DND-41 (cell line): ENCODE data around the gene ETV5.

ENCODE experiments used
- ATAC-seq: fragments of 200-7000 bp; cut with Tn5 transposase; 3 replicates; pipeline ENCODE4 v1.9.1; 2021; ENCODE audit warnings: low read depth; ENCODE audit not compliant: insufficient read depth
- DNase-seq: peaks from one replicate; pipeline ENCODE4 v3.0.0-alpha.2; 2020
- H2AFZ ChIP-seq: 2 replicates; pipeline ENCODE4 v1.6.0; 2012; ENCODE audit warnings: low read depth, low read length
- H3K27ac ChIP-seq: 2 replicates; pipeline ENCODE4 v1.5.1; 2012; ENCODE audit warnings: low read length, inconsistent platforms
- H3K27me3 ChIP-seq: fragments of 200-600 bp; sonication (generic); 2 replicates; pipeline ENCODE4 v1.6.0; 2012; ENCODE audit warnings: low read length, mild to moderate bottlenecking, inconsistent platforms; ENCODE audit not compliant: insufficient read depth, poor library complexity
- H3K36me3 ChIP-seq: 2 replicates; pipeline ENCODE4 v1.5.1; 2012; ENCODE audit warnings: low read length, inconsistent platforms; ENCODE audit not compliant: insufficient read depth
- H3K4me1 ChIP-seq: 2 replicates; pipeline ENCODE4 v1.5.1; 2012; ENCODE audit warnings: mild to moderate bottlenecking, low read length; ENCODE audit not compliant: insufficient read depth
- H3K4me2 ChIP-seq: 2 replicates; pipeline ENCODE4 v1.6.0; 2012; ENCODE audit warnings: mild to moderate bottlenecking, moderate library complexity, low read length, inconsistent platforms; ENCODE audit not compliant: insufficient read depth
- H3K4me3 ChIP-seq, 2 experiments: fragments of 200-600 bp in 1 of 2; shearing (Covaris generic) in 1 of 2; 2 replicates each; pipeline ENCODE4 v1.5.1; 2012 to 2016; ENCODE audit warnings: inconsistent platforms in 2 of 2, low read length in 2 of 2, mild to moderate bottlenecking in 2 of 2, low read depth in 1 of 2, moderate library complexity in 1 of 2
- H3K79me2 ChIP-seq: 2 replicates; pipeline ENCODE4 v1.6.0; 2012; ENCODE audit warnings: low read length, inconsistent platforms; ENCODE audit not compliant: insufficient read depth
- H3K9ac ChIP-seq: 2 replicates; pipeline ENCODE4 v1.6.0; 2012; ENCODE audit warnings: low read depth, mild to moderate bottlenecking, inconsistent platforms, low read length, moderate library complexity
- H3K9me3 ChIP-seq: 2 replicates; pipeline ENCODE4 v1.5.1; 2012; ENCODE audit warnings: low read length, moderate library complexity, mild to moderate bottlenecking, inconsistent platforms; ENCODE audit not compliant: insufficient read depth, severe bottlenecking
- H4K20me1 ChIP-seq: 2 replicates; pipeline ENCODE4 v1.6.0; 2012; ENCODE audit warnings: low read length; ENCODE audit not compliant: insufficient read depth
- CTCF ChIP-seq: IDR thresholded peaks from 2 replicates; pipeline ENCODE4 v1.5.1; 2012; ENCODE audit warnings: borderline replicate concordance, low read length, moderate library complexity, mild to moderate bottlenecking; ENCODE audit not compliant: poor library complexity, severe bottlenecking; ENCODE audit errors: extremely low read depth
- EZH2 ChIP-seq: IDR thresholded peaks from 3 replicates; pipeline ENCODE4 v1.6.1; 2012; ENCODE audit warnings: borderline replicate concordance, low read depth, mild to moderate bottlenecking, moderate library complexity, low read length, inconsistent platforms; ENCODE audit not compliant: severe bottlenecking

The ETV5 gene

GRCh38 chr3:186058225-186058624, 50.7 kb downstream of the ETV5 start:
- Histone ChIP-seq H2AFZ (no peak overlapping the region), H3K4me3 (no peak overlapping the region), H3K4me2 (no peak overlapping the region), H3K36me3 (peaks cover 21% of the 10 kb centered on the region), H4K20me1 (peaks cover 46% of the 10 kb centered on the region), H3K27me3 (peaks cover 8% of the 10 kb centered on the region), H3K9me3 (no peaks in the 10 kb centered on the region), H3K4me1 (peaks cover 30% of the 10 kb centered on the region), H3K9ac (no peak overlapping the region), H3K79me2 (no peaks in the 10 kb centered on the region), H3K27ac (no peak overlapping the region)
- ATAC-seq (no peak), DNase-seq (no peak)
- TF ChIP-seq CTCF, result no peak
- no peak for TF ChIP-seq EZH2

DNA sequence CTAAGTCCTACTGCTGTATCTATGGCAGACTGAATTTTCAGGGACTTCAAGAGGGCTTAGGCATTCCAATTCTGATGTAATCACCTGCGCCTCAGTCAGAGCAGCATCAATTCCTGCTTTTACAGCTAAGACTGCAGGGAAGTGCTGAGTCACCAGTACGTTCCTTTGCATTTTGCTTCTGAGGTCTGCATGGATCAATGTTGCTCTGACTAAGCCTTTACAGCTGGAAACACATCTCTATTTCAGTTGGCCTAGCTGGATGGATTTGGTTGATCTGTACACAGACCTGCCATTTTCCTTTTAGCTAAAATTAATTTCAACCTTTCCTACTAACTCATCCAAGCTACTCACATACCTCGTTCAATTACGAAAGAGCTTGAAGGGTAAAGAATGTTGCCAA, 51.3 kb downstream of the ETV5 start:
- no peak for DNase-seq
- H3K27ac ChIP-seq, result no peak overlapping the region
- peaks cover 30% of the 10 kb centered on the region for H3K4me1 ChIP-seq

DNA sequence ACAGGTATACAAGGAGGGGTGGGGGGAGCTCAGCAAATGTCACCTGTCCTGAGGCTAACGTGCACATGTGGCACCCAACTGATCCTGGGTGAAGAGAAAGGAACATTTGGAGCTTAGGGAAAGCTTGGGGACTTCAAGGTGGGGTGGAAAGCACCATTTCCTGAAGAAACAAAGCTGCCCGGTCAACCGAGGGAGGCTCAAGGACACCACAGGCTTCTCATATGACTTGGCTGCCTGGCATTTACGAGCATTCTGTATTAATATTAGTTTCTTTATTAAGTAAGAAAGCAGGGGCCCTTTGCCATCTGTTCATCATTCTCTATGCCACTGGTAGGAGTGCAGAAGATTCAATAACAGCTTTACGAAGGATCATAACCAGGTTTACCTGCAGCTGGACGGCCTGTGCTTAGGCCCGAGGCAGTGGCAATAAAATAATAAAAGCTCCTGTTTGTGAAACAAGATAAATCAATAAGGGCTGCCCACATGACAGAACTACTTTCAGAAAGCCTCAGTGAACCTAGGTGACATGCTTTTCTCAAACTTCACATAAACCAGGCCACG, 54.0 kb downstream of the ETV5 start:
- Histone ChIP-seq H3K9me3 (no peaks in the 10 kb centered on the region), H3K4me1 (peaks cover 7% of the 10 kb centered on the region), H3K27me3 (peaks cover 8% of the 10 kb centered on the region), H2AFZ (no peak overlapping the region), H4K20me1 (peaks cover 30% of the 10 kb centered on the region), H3K79me2 (no peaks in the 10 kb centered on the region), H3K9ac (no peak overlapping the region), H3K4me2 (no peak overlapping the region), H3K27ac (no peak overlapping the region), H3K36me3 (peaks cover 40% of the 10 kb centered on the region), H3K4me3 (no peak overlapping the region)
- no peak for ATAC-seq
- TF ChIP-seq CTCF, result no peak
- no peak for TF ChIP-seq EZH2
- no peak for DNase-seq

More for the DNA sequence above, 51.3 kb downstream of the ETV5 start:
- Histone ChIP-seq H3K27me3 (peaks cover 8% of the 10 kb centered on the region), H3K4me3 (no peak overlapping the region), H3K79me2 (no peaks in the 10 kb centered on the region), H2AFZ (no peak overlapping the region), H4K20me1 (peaks cover 46% of the 10 kb centered on the region), H3K4me2 (no peak overlapping the region), H3K9me3 (no peaks in the 10 kb centered on the region), H3K9ac (no peak overlapping the region), H3K36me3 (peaks cover 22% of the 10 kb centered on the region)
- TF ChIP-seq CTCF (no peak), EZH2 (no peak)
- no peak for ATAC-seq
